ENCODE data around the gene ZNF688.

Gene ZNF688

DNA sequence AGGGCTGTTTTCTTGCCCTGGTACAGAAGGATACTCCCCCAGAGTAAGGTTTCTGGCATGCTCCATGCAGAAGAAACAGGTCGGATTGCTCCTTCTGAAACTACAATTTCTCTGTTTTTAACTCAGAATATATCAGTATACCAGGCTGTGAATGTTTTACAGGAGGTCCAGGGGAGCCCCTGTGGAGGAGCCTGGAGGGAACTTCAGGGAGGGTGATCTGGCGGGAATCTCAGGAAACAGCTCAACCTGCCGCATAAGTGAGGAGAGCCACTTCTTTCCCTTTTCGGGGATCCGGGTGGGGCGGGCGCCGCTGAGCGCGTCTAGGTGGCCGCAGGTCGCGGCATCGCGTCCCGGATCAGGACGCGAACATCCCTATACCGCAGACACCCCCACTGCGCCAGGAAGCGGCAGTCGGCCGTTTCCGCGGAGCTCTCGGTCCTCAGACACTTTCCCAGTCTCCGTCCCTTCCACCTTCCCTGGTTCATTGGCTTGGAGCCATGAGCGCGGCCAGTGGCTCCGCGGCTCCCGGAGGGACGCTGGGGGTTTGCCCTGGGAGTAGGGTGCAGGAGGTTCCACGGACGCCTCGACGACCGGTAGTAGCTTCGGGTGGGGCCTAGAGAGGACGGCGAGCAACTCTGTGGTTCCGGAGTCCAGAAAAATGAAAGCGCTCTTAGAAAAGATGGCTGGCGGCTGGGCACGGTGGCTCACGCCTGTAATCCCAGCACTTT, 10.3 kb downstream of the ZNF688 start:
- DNase-seq (ENCODE audit: extremely low read depth, insufficient read length): peak; percentile 64
- Histone ChIP-seq H3K27me3 (replicated peaks; ENCODE audit: control insufficient read depth, insufficient read depth, low read length) (no peaks in the 10 kb centered on the region), H3K4me3 (replicated peaks; ENCODE audit: low read depth, low read length) (no peak overlapping the region), H3K36me3 (ENCODE audit: control insufficient read depth, insufficient read depth, low read length) (no peaks in the 10 kb centered on the region)
- TF ChIP-seq, protein P1, sequence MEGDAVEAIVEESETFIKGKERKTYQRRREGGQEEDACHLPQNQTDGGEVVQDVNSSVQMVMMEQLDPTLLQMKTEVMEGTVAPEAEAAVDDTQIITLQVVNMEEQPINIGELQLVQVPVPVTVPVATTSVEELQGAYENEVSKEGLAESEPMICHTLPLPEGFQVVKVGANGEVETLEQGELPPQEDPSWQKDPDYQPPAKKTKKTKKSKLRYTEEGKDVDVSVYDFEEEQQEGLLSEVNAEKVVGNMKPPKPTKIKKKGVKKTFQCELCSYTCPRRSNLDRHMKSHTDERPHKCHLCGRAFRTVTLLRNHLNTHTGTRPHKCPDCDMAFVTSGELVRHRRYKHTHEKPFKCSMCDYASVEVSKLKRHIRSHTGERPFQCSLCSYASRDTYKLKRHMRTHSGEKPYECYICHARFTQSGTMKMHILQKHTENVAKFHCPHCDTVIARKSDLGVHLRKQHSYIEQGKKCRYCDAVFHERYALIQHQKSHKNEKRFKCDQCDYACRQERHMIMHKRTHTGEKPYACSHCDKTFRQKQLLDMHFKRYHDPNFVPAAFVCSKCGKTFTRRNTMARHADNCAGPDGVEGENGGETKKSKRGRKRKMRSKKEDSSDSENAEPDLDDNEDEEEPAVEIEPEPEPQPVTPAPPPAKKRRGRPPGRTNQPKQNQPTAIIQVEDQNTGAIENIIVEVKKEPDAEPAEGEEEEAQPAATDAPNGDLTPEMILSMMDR (IDR thresholded peaks at IDR 0.05; ENCODE audit: insufficient read depth, low read length, poor library complexity, severe bottlenecking): no peak

DNA sequence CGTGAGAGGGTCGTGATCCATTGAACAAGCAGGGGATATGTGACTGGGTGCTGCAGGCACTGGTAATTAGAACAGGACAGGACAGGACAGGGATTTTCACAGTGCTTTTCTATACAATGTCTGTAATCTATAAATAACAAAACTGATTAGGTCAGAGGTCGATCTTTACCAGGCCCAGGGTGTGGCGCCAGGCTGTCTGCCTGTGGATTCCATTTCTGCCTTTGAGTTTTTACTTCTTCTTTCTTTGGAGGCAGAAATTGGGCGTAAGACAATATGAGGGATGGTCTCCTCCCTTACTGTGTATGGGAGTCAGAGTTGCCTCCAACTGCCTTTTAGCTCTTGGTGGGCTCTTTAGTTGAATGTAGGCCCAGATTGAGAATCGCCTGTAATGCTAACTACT, 11.8 kb downstream of the ZNF688 start:
- Histone ChIP-seq H3K27me3 (replicated peaks; ENCODE audit: control insufficient read depth, insufficient read depth, low read length) (no peaks in the 10 kb centered on the region), H3K36me3 (ENCODE audit: control insufficient read depth, insufficient read depth, low read length) (peaks cover 3% of the 10 kb centered on the region; the same call in 1 of the 2 replicates), H3K4me3 (replicated peaks; ENCODE audit: low read depth, low read length) (no peak overlapping the region)
- TF ChIP-seq, protein P1 (IDR thresholded peaks at IDR 0.05; ENCODE audit: insufficient read depth, low read length, poor library complexity, severe bottlenecking): no peak
- no peak for DNase-seq (ENCODE audit: extremely low read depth, insufficient read length)

- no peaks in the 10 kb centered on the region for H3K27me3 ChIP-seq (replicated peaks; ENCODE audit: control insufficient read depth, insufficient read depth, low read length)
- H3K36me3 ChIP-seq (ENCODE audit: control insufficient read depth, insufficient read depth, low read length): peaks cover 5% of the 10 kb centered on the region; the same call in 1 of the 2 replicates
- TF ChIP-seq, protein P1 (IDR thresholded peaks at IDR 0.05; ENCODE audit: insufficient read depth, low read length, poor library complexity, severe bottlenecking): no peak
- no peak for DNase-seq (ENCODE audit: extremely low read depth, insufficient read length)
- no peak overlapping the region for H3K4me3 ChIP-seq (replicated peaks; ENCODE audit: low read depth, low read length)
Observed at GRCh38 chr16:30558789-30559377, 12.6 kb downstream of the ZNF688 start.

DNA sequence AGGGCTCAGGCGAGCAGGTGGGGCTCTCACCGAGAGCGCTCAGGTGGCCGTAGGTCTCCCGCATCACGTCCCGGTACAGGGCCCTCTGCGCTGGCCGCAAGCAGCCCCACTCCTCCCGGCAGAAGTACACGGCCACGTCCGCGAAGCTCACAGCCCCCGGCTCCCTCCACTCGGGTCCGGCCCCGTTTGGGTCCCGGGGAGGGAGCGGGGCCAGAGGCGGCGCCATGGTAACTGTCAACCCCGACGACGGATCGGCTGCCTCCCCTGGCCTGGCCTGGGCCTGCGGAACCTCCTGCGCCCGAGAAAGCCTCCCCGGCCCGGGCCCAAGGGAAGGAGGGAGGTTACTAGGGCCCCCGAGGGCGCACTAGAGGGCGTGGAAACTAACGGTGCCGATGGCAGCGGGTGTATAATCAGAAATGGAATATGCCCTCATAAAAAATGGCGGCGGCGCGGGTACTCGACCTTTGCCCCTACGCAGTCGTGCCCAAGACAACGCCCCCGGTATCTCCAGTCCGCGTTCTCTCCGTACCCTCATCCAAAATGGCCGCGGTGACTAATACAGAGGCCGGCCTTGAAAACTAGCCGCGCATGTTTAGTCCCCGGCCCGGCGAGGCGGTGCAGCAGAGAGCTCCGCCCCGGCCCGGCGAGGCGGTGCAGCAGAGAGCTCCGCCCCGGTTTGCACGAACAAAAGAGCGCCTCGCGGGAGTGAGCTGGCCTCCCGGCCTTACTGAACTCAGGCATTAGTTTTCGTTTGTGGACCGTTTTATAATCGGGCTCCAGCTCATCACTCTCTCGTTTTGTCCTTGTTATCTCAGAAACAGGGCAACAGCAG, 13.3 kb downstream of the ZNF688 start, which contains the start of gene ZNF764:
Gene ZNF764, minus strand, starts transcription at position 418 of the 832 bp plus-strand sequence. Its CDS starts 192 bp downstream, at position 226.
- Histone ChIP-seq H3K36me3 (ENCODE audit: control insufficient read depth, insufficient read depth, low read length) (peaks cover 5% of the 10 kb centered on the region; the same call in 1 of the 2 replicates), H3K27me3 (replicated peaks; ENCODE audit: control insufficient read depth, insufficient read depth, low read length) (no peaks in the 10 kb centered on the region), H3K4me3 (replicated peaks; ENCODE audit: low read depth, low read length) (peak within 1 kb of the TSS; percentile 76)
- TF ChIP-seq, protein P1 (IDR thresholded peaks at IDR 0.05; ENCODE audit: insufficient read depth, low read length, poor library complexity, severe bottlenecking): peak; percentile 19
- DNase-seq (ENCODE audit: extremely low read depth, insufficient read length): peak; percentile 92

GRCh38 chr16:30557707-30557956, 13.9 kb downstream of the ZNF688 start:
- TF ChIP-seq, protein P1 (IDR thresholded peaks at IDR 0.05; ENCODE audit: insufficient read depth, low read length, poor library complexity, severe bottlenecking): no peak
- H3K4me3 ChIP-seq (replicated peaks; ENCODE audit: low read depth, low read length): peak overlapping the region; percentile 76
- no peak for DNase-seq (ENCODE audit: extremely low read depth, insufficient read length)
- H3K36me3 ChIP-seq (ENCODE audit: control insufficient read depth, insufficient read depth, low read length): peaks cover 7% of the 10 kb centered on the region; the same call in 1 of the 2 replicates
- H3K27me3 ChIP-seq (replicated peaks; ENCODE audit: control insufficient read depth, insufficient read depth, low read length): no peaks in the 10 kb centered on the region

Data from GM06990 (cell line).